ENCODE data around the gene SCG5.

Gene SCG5

GRCh38 chr15:32746116-32746857, 104.8 kb downstream of the SCG5 start:
- no peak for FAIRE-seq
- no peak for DNase-seq (ENCODE audit: extremely low spot score, insufficient read length, low read depth)
